Subcutaneous adipose tissue (tissue), 4 donors: ENCODE measurements around the gene ZG16B. TPM values are rescaled to one million over a fixed set of nuclear protein-coding genes. Genes with fewer than 3 reads are reported as not detected.

Experiments used
- CTCF ChIP-seq: fragments of 450-650 bp; IDR thresholded peaks from one replicate; pipeline ENCODE4 v1.5.1; 2016; ENCODE audit warnings: low read depth, mild to moderate bottlenecking, control low read depth, antibody characterized with exemption, moderate library complexity
- total RNA-seq, 4 donors: library from RNA; depleted of rRNA; stranded (reverse); fragments of >200 nt; gene quantifications; one replicate each; pipeline ENCODE4 v1.1.0, GENCODE V29; 2016

ZG16B gene
- total RNA-seq, 4 donors from 2014 or later, result 3.1 TPM; not detected in 3

- TF ChIP-seq CTCF, result no peak
Observed at GRCh38 chr16:2834968-2835367, 4.9 kb downstream of the ZG16B start.

- no peak for TF ChIP-seq CTCF
Observed at GRCh38 chr16:2835638-2836493, 5.8 kb downstream of the ZG16B start.

GRCh38 chr16:2836646-2837508, 6.8 kb downstream of the ZG16B start:
- TF ChIP-seq CTCF, result no peak

- TF ChIP-seq CTCF, result no peak
Observed at GRCh38 chr16:2838928-2839327, 8.8 kb downstream of the ZG16B start.

- no peak for TF ChIP-seq CTCF
Observed at GRCh38 chr16:2839650-2840450, 9.7 kb downstream of the ZG16B start.

GRCh38 chr16:2840914-2841313, 10.8 kb downstream of the ZG16B start:
- TF ChIP-seq CTCF, result no peak
